NK-92 (cell line): ENCODE data around the gene HOXD11.

Experiments used
- DNase-seq: peaks from one replicate; lab custom pipeline; 2025; ENCODE audit not compliant: unreplicated experiment; lab: John Stamatoyannopoulos, UW

The HOXD11 gene

DNA sequence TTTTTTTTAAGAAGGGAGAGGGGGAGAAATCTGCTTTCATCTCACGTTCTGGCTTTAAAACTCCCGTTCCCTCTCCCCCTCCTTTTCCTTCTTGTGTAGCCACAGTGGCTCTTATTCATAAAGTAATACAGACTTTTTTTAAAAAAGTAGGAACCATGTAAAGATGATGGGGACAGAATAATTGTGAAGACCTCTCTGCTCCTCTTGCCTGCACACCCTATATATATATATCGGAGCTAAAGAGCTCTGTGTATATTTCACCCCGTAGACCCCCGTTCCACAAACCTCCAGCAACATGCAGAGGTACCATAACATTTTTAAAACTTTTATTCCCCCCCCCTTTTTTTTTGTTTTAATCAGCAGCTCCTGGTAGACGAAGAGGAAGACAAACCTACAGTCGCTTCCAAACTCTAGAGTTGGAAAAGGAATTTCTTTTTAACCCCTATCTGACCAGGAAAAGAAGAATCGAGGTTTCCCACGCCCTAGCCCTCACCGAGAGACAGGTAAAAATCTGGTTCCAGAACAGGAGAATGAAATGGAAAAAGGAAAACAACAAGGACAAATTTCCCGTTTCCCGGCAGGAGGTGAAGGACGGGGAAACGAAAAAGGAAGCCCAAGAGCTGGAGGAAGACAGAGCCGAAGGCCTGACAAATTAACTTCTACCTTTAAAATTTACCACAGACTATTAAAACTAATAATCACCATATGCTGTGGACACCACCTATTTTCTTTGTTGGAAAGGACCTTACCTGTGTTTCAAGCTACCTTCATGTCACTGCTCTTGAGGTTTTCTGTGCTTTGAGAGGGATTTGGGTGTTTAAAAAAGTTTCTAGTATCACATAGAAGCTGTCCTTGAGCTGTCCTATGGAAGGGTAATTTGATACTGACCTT lies 24.1 kb downstream of the HOXD11 start:
- no peak for DNase-seq

DNA sequence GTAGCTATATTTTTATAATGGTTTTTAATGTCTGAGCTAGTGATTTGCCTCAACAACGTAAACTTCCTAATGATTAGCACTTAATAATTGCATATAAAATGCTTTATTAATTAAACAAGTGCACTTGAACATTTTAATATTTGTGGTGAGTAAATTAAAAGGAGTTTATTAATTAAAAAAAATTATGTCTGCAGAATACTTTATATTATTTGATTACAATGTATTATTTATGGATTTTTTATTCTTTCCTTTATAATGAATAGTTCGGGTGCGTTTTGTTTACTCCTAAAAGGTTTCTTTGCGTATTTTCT lies 24.7 kb downstream of the HOXD11 start:
- DNase-seq: no peak

DNA sequence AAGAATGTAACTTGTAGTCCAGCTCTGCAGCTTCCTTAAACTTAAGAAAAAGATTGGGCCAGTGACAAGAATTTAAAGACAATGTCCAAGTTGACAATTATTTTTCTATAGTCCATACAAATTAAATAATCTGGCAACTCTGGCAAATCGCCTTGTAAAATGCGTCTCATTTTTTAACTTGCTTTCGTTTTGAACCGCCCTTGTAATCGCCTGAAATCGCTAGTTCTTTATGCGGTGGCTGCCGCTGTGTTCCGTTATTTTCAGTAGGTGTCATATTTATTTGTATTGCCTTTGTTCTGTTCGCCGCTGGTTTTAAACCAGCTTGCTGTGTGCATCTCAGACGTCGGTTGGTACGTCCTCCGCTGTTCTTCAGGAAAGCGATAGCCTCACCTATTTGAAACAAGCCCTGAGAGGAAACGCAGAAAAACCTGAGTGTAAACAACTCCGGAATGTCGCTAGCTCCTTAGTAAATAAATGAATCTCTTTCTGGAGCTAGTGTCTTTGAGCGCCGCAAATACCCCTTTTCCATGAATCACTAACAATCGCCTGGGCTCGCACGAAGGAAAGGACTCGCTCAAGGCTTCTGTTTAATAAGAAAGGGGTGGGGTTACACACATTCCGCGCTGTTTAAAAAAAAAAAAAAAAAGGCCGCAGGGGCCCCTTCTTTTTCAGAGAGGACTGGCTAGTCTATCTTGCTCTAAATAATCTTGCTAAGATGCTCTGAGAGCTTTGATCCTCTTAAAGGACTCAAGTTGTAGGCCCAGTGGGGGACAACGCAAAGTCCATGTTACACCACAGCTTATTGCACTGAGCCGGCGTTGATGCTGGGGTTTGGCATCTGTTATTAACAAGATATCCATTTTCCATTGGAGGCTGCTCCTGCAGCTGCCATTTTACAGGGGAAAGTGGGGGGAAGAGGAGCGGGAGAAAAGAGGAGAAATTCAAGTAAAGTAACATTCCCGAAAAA lies 25.4 kb downstream of the HOXD11 start:
- DNase-seq: no peak

DNA sequence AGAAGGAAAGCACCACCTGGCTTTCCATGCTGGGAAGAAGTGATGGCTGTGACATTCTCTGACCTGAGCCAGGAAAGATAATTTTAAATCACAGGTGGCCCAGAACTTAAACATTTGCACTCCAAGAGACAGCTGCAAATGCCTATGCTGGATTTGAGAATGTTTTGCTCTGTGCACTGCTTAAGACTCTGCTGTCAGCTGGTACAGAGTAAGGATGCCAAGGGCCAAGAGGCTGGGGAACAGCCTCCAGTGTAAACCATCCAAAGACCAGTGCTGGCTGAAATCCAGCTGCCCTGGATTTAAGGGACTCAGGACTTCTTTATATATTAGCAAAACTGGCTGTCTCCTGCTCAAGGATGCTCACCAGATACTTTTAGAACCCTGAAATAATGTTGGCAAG lies 26.3 kb downstream of the HOXD11 start:
- no peak for DNase-seq

DNA sequence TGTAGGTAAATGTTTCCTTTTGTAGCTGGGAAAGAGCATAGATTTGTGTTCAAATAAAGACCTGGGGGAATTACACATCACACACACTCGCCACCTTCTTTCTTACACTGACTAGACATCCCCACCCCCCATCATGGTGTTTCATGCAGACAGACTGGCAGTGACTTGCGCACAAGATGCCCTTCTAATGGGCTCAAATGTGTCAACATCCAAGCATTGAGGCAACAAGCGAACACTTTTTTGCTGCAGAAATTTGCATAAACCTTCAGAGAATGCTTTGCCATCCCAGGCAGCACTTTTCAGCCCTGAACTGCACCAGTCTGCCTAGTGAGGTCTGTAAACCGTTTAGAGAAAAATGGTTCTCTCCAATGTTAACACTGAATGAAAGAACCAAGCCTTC lies 27.0 kb downstream of the HOXD11 start:
- no peak for DNase-seq

DNA sequence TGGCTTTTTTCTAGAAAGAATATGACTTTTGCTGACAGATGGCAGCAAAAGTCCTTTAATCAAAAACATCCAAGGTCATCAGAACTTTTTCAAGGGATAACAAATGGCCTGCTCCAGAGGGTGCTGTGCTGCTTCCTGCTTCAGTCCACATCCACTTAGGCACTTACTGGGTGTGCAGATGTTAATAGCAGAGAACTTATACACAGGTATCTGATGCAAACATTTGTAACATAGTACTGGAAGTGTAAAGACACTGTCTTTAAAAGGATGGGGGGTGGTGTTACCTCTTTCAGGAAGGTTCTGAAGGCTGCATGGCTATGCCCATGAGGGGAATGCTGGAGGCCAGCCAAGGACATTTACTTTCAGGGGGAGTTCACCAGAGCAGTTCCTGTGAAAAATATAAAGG lies 28.0 kb downstream of the HOXD11 start:
- DNase-seq: no peak

DNA sequence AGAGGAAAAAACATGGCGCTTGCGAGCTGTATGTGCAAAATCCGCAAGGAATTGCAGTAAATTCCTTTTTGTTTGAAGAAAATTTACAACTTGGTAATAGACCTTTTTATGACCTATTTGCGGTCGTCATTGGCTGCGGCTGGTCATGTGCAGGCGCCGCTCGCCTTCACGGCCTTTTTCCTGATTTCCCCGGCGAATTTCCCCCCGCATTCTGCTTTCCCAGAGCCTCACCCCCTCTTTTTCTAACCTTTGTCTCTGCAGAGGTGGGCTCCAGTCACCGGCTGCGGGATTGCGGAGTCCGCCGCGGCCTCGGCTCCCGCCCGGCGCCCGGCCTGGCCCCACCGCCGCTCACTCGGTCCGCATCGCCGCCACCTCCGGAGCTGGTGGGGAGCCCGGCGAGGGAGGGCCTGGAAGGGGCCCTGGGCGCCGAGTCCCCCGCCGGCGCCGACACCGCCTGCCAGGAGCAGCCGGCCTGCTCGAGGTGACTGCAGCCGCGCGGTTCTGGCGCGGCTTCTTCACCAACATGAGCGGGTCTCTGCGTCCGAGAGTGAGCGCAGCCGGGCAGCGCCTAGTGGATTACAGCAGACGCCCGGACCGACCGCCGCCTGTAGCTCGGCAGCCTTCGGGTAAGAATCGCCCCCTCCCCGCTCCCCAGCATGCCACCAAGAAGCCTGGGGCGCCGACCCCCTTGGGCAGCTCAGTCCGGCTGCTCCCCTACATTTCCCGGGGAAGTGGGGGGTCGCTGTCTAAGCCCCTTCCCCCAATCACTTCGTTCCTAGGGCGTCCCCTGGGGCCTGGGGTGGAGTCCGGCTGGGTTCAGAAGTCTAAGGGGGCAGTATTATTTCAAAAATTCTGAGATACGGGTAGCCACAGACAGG lies 29.5 kb downstream of the HOXD11 start:
- no peak for DNase-seq

DNA sequence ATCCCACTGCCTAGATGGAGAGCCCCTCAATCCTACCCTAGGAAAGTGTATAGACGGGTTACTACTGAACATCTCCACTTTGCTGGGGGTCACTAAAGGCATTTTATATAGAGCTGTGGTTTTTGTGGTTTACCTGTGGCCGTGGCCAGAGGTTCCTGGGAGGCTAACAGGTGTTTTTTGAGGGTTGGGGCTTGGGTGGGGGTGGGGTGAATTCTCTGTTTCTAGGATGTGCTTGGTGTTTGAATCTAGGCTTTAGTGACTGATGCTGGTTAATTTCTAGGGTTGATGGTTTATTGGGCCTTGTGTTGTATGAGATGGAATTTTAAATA lies 30.1 kb downstream of the HOXD11 start:
- no peak for DNase-seq

DNA sequence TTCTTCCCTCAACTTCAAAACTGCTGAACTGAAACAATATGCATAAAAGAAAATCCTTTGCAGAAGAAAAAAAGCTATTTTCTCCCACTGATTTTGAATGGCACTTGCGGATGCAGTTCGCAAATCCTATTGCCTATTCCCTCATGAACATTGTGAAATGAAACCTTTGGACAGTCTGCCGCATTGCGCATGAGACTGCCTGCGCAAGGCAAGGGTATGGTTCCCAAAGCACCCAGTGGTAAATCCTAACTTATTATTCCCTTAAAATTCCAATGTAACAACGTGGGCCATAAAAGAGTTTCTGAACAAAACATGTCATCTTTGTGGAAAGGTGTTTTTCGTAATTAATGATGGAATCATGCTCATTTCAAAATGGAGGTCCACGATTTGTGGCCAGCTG lies 30.8 kb downstream of the HOXD11 start:
- no peak for DNase-seq

DNA sequence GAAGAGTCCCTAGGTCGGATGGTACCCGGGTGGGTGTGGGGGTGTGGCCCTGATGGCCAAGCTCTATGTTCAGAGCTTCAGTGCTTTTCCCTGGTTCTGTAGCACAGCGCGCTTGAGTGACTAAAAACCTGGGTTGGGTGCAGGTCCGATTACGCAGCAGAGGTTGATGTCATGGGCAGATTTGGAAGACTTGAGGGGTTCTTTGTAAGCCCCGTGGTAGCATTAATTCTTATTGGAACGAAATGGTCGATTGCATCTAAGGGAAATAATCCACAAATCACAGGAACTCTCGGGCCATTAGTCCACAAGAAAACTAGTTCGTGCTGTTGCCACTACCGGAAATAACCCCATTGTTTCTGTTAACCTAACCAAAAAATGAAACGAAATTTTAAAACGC lies 31.4 kb downstream of the HOXD11 start:
- no peak for DNase-seq

DNA sequence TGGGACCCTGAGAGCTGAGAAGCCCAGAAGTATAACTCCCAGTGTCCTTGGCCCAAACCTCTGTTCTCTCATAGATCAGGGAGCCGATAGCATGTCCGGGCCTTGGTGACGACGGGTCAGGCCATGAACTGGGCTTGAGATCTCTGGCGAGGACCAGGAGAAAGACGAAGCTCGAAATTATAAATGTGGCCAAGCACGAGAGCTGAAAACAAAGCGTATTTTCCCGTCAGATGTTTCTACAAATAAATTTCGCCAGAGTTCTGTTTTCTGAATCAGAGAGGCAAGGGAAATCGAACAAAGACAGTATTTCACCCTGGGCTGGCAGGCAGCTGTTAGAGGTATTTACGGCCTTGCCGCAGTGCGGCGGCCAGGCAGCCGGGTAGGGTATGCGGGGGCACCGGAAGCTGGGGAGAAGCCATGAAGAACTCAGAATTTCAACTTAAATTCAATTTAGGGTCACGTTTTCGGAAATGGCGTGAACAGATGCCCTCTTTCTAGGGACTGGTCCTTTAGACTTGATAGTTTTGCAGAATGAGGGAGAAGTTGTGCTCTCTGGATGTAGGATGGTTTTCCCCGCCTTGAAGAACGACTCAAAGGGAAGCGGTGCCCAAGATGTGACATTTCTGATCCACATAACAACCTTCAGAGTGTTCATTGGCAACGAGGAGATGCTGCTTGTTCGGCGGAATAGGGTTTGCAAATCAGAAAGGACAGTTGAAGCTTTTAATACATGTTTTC lies 32.0 kb downstream of the HOXD11 start:
- no peak for DNase-seq

DNA sequence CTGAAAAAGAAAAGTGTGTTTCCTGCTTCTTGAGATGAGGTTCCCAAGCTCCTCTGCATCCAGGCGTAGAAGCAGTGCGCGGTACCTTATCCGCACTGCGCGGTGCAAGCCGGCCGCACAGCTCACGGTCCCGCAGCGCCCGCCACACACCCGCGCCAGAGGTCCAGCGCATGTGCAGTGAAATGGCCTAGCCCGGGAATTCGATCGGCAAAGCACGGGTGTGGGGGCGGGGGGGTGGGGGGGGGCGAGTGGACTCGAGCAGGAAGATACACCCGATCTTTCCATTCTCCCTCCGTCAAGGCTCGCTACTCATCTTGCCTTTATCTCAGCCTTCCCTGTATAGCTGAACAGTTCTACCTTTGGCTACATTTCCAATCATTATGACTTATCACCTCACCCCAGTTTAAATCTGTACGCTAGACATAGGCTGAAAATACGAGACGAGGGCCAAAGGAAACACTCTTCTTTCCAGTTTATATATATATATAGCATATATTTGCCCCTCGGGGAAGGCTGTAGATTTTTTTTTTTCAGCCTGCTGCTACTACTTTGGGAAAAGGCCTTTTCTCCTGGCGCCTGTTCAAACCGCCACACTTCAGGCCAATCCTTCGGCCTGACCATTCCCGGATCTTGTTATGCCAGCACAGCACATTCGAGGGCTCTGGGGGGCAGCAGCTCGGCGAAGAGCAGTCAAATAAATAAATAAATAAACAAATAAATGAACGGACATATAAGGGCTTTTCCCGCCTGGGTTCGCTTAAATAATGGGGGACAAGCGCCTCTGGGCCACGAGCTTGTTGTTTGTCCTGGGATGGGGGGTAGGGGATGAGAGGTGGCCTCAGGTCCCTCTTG lies 32.8 kb downstream of the HOXD11 start:
- no peak for DNase-seq

DNA sequence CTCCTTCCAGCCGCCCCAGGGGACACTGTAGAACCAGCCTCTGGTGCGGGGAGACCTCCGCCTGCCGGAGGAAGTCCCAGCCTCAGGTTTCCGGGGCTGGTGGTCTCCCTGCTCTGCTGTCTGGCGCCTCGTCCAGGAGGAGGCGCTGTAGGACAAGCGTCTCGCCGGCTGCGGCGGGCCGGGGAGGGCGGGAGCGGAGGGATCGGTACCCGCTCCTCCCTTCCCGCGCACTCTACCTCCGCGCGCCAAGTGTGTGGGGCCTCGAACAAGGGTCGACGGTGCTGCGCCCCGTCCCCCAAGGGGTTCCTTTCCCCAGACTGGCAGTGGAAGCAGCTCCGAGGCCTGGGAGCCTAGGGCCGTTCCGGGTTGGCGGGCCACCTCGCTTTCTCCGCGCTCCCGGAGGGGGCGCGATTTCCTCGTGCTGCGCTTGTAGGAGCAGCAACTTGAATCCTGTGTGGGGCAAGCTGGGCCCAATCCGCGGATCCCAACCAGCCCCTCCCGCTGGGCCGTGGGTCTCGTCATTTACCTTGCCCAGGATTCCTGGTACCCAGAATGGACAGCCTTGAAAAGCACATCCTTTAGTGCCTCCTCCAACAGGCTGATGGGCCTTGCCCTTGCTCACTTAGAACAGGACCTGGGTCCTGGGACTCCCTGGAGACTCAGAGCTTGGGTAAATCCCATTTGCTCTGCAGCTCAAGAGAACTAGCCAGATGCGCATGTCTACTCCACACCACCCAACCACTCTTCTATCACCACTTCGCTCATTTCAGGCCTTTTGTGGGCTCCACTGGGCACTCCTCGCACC lies 33.6 kb downstream of the HOXD11 start:
- no peak for DNase-seq

DNA sequence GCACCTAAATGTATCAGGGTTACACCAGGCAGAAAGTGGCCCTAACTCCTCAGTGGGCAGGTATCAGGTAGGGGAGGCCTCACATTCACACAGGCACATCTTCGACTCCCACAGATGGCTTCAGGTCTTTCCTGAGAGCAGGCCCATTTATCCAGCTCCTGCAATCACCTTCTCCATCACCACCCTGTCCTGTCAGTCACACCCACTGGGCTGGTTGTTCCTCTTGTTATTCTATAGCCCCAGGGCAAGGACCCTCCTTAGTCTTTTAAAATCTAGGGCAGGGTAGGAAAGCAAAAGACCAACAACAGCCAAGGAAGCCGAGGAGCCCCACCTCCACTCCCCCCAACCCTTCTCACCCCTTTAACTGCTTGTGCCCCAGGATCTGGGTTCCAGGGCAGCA lies 35.2 kb downstream of the HOXD11 start:
- no peak for DNase-seq

DNA sequence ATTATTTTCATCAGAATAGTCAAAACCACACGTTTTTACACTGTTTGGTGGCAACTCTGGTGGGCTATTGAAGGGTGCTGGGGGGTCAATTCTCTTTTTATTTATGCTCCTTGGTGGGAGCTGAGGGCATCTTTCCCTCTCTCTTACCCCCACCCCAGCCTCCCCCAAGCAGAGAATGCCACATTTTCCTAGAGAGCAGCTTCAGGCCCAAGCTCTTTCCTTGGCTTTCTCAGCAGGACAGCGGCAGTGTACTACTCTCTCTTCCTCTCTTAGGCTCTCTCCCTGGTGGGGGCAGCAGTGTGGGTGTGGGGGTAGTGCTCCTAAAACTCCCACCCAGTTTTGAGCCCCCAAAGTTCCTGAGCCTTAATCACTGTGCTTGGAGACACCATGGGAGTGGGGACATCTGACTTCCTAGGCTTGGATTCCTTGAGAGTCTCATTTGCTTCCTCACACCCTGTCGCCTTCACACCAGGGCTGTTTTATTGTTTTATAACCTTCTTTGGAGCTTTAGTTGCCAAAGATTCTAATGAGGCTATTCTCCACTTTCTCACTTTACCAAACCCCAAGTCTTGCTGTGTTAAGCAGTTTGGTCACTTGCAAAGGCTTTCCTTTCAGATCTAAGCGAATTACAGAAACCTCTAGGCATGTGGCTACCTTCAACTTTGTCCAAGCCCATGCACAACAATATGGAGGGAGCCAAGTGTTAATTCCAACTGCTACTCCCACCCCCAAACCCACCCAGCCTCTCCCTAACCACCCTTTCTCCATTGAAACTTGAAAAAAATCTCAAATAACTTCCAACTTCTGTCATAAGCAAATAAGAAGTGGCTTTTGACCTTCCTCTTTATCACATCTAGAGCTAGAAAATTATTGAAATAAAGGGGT lies 38.2 kb downstream of the HOXD11 start:
- no peak for DNase-seq

DNA sequence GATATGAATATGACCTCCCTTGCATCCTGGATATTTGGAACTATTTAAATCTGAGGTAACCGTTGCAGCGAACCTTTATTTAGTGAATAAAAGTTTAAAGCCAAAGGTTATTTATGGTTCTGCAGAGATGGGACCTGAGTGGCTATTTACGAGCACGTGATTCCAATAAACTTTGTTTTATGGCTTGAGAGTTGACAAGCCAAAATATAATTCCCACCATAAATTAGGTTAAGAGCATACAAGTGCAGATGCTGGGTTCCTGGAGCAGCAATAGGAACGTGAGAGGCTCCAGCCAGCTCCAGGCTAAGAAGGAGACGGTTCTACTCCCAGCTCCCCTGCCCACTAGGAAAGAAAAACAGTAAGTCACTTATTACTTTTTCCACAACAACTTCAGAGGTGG lies 39.0 kb downstream of the HOXD11 start:
- no peak for DNase-seq

DNA sequence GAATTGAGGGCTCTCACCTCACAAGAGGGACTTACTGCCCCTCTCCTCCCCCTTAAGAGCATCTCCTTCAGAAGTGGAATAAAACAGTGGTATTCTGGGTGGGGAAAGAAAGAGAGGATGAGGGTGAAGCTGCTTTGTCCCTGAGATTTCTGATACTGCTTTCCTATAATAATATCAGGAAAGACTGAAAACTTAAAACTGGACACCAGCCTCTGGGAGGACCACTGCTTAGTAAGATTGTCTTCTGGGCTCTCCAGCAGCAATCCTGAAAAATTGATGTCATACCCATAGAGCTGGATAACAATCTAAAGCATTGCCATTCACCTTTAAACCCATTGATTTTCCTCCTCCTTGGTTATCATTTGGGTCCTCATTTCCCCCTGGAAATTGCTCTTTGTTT lies 39.6 kb downstream of the HOXD11 start:
- no peak for DNase-seq

DNA sequence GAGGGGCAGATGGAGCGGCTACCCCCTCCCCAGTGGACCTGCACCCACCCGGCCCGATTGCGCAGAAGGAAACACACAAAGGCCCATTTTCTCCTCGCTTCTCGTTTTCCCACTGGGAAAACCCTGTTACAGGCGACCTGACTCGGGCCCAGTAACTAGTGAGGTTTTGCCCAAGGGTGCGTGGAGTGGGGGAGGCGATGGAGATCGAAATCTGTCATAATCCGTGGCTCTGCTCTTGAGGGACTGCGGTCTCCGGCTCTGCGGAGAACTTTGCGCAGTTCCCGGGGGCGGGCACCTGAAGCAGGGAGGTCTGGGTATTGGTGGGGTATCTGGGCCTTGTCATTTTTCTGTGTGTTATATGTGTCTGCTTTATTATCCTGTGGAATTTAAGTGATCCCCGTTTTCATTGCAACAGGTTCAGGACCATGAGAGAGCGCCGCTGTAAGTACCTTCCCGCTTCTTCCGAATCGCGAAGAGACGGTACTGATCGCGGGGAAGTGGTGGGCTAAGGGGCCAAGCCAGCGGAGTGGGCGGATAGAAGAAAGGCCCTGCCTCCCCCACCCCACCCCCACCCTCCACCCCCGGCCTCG lies 40.2 kb downstream of the HOXD11 start:
- no peak for DNase-seq
